ENCODE measurements around the gene TAF15. TPM values are rescaled to one million over a fixed set of nuclear protein-coding genes. Genes with fewer than 3 reads are reported as not detected.

TAF15 gene
- total and polyA plus RNA-seq, 2 of the 4 experiments (the other 2 are of a cell fraction), result 46.8 to 98.0 TPM

GRCh38 chr17:35774499-35774898 is 34.8 kb upstream of the TAF15 start:
- peak; percentile 21 for DNase-seq
- no peaks in the 10 kb centered on the region for H3K36me3 ChIP-seq (ENCODE audit: control insufficient read depth, insufficient read depth, low read length)
- H4K20me1 ChIP-seq (ENCODE audit: insufficient read depth, low read length), result no peaks in the 10 kb centered on the region
- no peak for TF ChIP-seq BHLHE40 (IDR thresholded peaks at IDR 0.05; ENCODE audit: low read depth, low read length)
- no peak for TF ChIP-seq SMC3 (IDR thresholded peaks at IDR 0.05; ENCODE audit: low read depth, low read length)
- TF ChIP-seq RFX5 (IDR thresholded peaks at IDR 0.05; ENCODE audit: low read depth, low read length), result no peak
- TF ChIP-seq ELK1 (IDR thresholded peaks at IDR 0.05; ENCODE audit: borderline replicate concordance, low read depth, low read length), result no peak
- no peak for TF ChIP-seq MXI1 (IDR thresholded peaks at IDR 0.05; ENCODE audit: borderline replicate concordance, low read depth, low read length)
- no peak for TF ChIP-seq USF2 (IDR thresholded peaks at IDR 0.05; ENCODE audit: low read depth, low read length)
- TF ChIP-seq CHD1 (IDR thresholded peaks at IDR 0.05; ENCODE audit: low read depth, low read length), result no peak
- TF ChIP-seq POLR2A (IDR thresholded peaks at IDR 0.05; ENCODE audit: low read depth, low read length), result no peak
- TF ChIP-seq MAFK (IDR thresholded peaks at IDR 0.05; ENCODE audit: low read depth, low read length), result no peak
- no peak for TF ChIP-seq FOS (IDR thresholded peaks at IDR 0.05; ENCODE audit: low read depth, low read length)
- no peak for TF ChIP-seq RAD21 (IDR thresholded peaks at IDR 0.05; ENCODE audit: low read length)
- dilution Hi-C loops (cut with HindIII; ENCODE audit: low sequenced_read_pairs, unreplicated experiment) (no loop called here), intact Hi-C loops (cut with micrococcal nuclease) (no loop called here), in situ Hi-C loops (cut with MboI; ENCODE audit: low sequenced_read_pairs) (no loop called here)
- no peaks in the 10 kb centered on the region for H3K9me3 ChIP-seq (ENCODE audit: control insufficient read depth, insufficient read depth, low read length)
- H3K27ac ChIP-seq (ENCODE audit: insufficient read depth, low read length), result no peak overlapping the region
- no peak overlapping the region for H3K23ac ChIP-seq (ENCODE audit: low read depth, low read length)
- H2AK5ac ChIP-seq (ENCODE audit: low read depth, low read length), result peak overlapping the region; percentile 46; the same call in 1 of the 2 replicates
- no peak overlapping the region for H2AFZ ChIP-seq (replicated peaks; ENCODE audit: low read length, poor library complexity)
- no peak overlapping the region for H3K56ac ChIP-seq (ENCODE audit: extremely low read depth, insufficient read depth, low read length)
- ChIA-PET CTCF (interaction anchor here (2.1 kb wide), 1 partner anchor 11 kb away, joined by 7 read pairs; no protein-coding TSS in a partner anchor), POLR2A (ENCODE audit: unreplicated experiment) (no interaction called here)
- no peaks in the 10 kb centered on the region for H3K79me1 ChIP-seq (ENCODE audit: low read depth in 1 of 2, low read length in 2 of 2)
- H3K4me3 ChIP-seq (ENCODE audit: insufficient read depth, low read depth, low read length), result no peak overlapping the region
- H2BK5ac ChIP-seq (ENCODE audit: low read depth, low read length, poor library complexity, severe bottlenecking), result no peak overlapping the region
- no peak overlapping the region; the same call in 1 of the 2 replicates for H3K4ac ChIP-seq (ENCODE audit: low read depth, low read length)
- H3K4me2 ChIP-seq (ENCODE audit: low read depth, low read length), result no peak overlapping the region
- no peak overlapping the region for H4K5ac ChIP-seq (ENCODE audit: low read depth, low read length)
- H2AK9ac ChIP-seq (replicated peaks; ENCODE audit: low read depth, low read length, poor library complexity), result no peak overlapping the region
- H3K27me3 ChIP-seq (ENCODE audit: control insufficient read depth, insufficient read depth, low read length), result peaks cover 27% of the 10 kb centered on the region
- no CpG with 5 or more reads among the region's 5 CpGs for WGBS, 2 experiments (ENCODE audit: extremely low coverage in 2 of 2, insufficient read length in 1 of 2)
- H3K14ac ChIP-seq (replicated peaks; ENCODE audit: low read depth, low read length), result no peak overlapping the region
- BruUV-seq (replicated peaks), result no TSS peak
- no peak overlapping the region for H2BK15ac ChIP-seq (ENCODE audit: low read depth, low read length)
- H3K9ac ChIP-seq (ENCODE audit: low read depth, low read length), result no peak overlapping the region
- no peak overlapping the region for H3K18ac ChIP-seq (ENCODE audit: low read depth, low read length)
- H3K9me1 ChIP-seq (ENCODE audit: insufficient read depth, low read length), result peaks cover 16% of the 10 kb centered on the region
- H2BK20ac ChIP-seq (ENCODE audit: low read depth, low read length), result no peak overlapping the region
- ATAC-seq (ENCODE audit: low read depth), result peak; percentile 43
- peaks cover 26% of the 10 kb centered on the region for H3K4me1 ChIP-seq (ENCODE audit: control insufficient read depth, insufficient read depth, low read length)
- H2BK120ac ChIP-seq (ENCODE audit: low read depth, low read length), result no peak overlapping the region
- H4K8ac ChIP-seq (ENCODE audit: low read depth in 2 of 2, low read length in 2 of 2), result no peak overlapping the region; a peak in 1 of 4 replicates
- H4K91ac ChIP-seq (ENCODE audit: insufficient read depth, low read depth, low read length), result no peak overlapping the region

Measured in IMR-90 (cell line).